Stimulated activated CD4-positive, alpha-beta T cell treated with anti-CD3 and anti-CD28 coated beads, Interleukin-1b, Interleukin-23, amount 100 ng/mL, for 24 hours (primary cell): Measurements from ENCODE around the gene RASD2.

Experiments used
- DNase-seq, 4 experiments: peaks; one replicate each; pipeline ENCODE4 v3.0.0-alpha.2; 2020; ENCODE audit warnings: low read depth in 4 of 4, low spot score in 1 of 4

RASD2 gene

GRCh38 chr22:35599364-35599763, 58.7 kb downstream of the RASD2 start:
- no peak for DNase-seq

DNA sequence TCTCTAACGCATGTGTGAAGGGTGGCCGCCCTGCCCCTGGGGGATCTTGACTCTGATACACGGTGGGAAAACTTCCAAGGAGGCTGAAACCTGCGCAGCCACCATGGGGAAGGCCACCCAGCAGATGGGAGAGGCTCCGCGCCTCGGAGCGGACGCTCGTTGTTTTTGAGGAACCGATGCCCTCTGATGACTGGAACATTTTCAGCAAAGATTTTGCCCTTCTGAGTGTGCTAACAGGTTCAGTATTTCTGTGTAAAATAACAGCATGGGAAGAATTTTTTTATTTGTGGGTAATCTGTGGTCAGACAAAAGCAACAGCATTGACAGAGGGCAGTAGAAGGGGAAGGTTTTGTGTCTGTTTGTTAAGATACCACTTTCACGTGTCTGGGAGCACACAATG, 59.8 kb downstream of the RASD2 start:
- DNase-seq: no peak

- DNase-seq: no peak
Observed at GRCh38 chr22:35601013-35601580, 60.5 kb downstream of the RASD2 start.

GRCh38 chr22:35601743-35602615, 61.3 kb downstream of the RASD2 start:
- no peak for DNase-seq
